ENCODE measurements around the gene ZNF792.
"Not testable (repeated sequence)": the region's sequence is repeated elsewhere in the genome, so short reads cannot be mapped to it uniquely, and the experiment has no call there.

ZNF792 gene

DNA sequence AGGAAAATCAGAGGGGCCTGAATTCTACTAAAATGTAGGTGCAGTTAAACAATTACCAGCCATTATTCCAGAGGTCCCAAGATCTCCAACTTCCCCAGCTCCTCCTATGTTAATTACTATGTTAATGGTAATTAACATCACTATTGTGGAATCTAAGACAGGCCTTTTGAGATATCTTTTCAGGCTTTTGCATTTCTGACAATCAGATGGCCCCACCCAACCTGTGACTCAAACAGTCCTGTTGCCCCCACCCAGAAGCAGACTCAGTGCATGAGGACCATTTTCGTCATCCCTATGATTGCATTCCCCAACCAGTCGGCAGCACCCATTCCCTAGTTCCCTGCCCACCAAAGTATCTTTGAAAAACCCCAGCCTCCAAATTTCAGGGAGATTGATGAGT lies 45.8 kb downstream of the ZNF792 start:
- Histone ChIP-seq H3K9me3 (peaks cover 0 to 29% (median 17%) of the 10 kb centered on the region in 3 donors), H3K4me3 (no peak overlapping the region), H3K27ac (no peak overlapping the region), H3K27me3 (no peaks in the 10 kb centered on the region), H3K36me3 (no peaks in the 10 kb centered on the region), H3K4me1 (no peaks in the 10 kb centered on the region)
- TF ChIP-seq, protein P1, sequence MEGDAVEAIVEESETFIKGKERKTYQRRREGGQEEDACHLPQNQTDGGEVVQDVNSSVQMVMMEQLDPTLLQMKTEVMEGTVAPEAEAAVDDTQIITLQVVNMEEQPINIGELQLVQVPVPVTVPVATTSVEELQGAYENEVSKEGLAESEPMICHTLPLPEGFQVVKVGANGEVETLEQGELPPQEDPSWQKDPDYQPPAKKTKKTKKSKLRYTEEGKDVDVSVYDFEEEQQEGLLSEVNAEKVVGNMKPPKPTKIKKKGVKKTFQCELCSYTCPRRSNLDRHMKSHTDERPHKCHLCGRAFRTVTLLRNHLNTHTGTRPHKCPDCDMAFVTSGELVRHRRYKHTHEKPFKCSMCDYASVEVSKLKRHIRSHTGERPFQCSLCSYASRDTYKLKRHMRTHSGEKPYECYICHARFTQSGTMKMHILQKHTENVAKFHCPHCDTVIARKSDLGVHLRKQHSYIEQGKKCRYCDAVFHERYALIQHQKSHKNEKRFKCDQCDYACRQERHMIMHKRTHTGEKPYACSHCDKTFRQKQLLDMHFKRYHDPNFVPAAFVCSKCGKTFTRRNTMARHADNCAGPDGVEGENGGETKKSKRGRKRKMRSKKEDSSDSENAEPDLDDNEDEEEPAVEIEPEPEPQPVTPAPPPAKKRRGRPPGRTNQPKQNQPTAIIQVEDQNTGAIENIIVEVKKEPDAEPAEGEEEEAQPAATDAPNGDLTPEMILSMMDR (IDR thresholded peaks at IDR 0.05): no peak
- intact Hi-C loops (cut with DNase I; ENCODE audit: low total_unique reads): no loop called here
- no peak for DNase-seq

DNA sequence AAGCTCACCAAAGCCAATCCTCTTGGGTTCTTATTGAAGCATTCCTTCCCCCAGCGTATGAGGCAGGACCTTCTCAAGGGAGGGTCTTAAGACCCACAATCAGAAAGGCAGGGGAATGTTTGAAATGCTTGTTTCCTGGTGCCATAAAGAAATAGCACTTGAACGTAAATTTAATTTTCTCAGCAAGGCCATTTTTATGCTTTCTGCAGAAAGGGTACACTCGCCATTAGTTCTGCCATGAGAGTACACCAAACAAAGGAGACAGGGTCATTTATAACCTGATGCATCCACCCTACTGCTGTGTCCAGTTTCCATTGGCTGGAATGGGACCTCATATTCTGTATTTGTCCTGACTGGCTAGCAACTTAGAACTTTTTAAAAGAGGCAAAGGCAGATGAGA lies 46.9 kb downstream of the ZNF792 start:
- intact Hi-C loops (cut with DNase I; ENCODE audit: low total_unique reads); H3K27me3 ChIP-seq; H3K27ac ChIP-seq; H3K4me3 ChIP-seq; DNase-seq; H3K36me3 ChIP-seq; H3K4me1 ChIP-seq: not testable (repeated sequence)
- H3K9me3 ChIP-seq: peaks cover 0 to 32% (median 17%) of the 10 kb centered on the region in 3 donors

DNA sequence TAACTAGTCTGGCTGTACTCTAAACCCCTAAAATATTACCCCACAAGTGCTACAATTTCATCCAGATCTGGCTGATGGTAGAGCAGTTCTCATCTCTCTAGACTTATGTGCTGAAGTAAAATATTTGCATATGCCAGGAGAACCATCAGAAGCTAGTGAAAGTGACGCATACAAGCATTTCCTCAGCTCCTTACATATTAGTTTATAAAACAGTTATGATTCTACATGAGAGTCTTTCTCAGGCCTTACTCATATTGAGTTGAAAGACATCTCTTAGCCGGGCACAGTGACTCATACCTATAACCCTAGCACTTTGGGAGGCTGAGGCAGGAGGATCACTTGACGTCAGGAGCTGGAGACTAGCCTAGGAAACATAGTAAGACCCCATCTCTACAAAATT lies 53.3 kb downstream of the ZNF792 start:
- H3K27ac ChIP-seq: no peak overlapping the region
- TF ChIP-seq, protein P1 (IDR thresholded peaks at IDR 0.05): no peak
- H3K4me3 ChIP-seq: no peak overlapping the region
- no peaks in the 10 kb centered on the region for H3K4me1 ChIP-seq
- no peaks in the 10 kb centered on the region for H3K36me3 ChIP-seq
- no peak for DNase-seq
- intact Hi-C loops (cut with DNase I; ENCODE audit: low total_unique reads): no loop called here
- H3K9me3 ChIP-seq: peaks cover 0 to 6% (median 0%) of the 10 kb centered on the region in 3 donors
- peaks cover 0 to 22% of the 10 kb centered on the region in 2 donors for H3K27me3 ChIP-seq
